Muscle layer of colon (tissue), 2 donors: ENCODE data around the gene NR1H4.
"Not testable (repeated sequence)": the region's sequence is repeated elsewhere in the genome, so short reads cannot be mapped to it uniquely, and the experiment has no call there.

Source experiments
- H3K27ac ChIP-seq: one replicate; pipeline ENCODE4 v1.7.0; 2013; ENCODE audit warnings: low read depth, mild to moderate bottlenecking, low read length, moderate library complexity
- H3K27me3 ChIP-seq, 2 donors: one replicate each; pipeline ENCODE4 v1.7.0; 2013; ENCODE audit warnings: low read length in 2 of 2, mild to moderate bottlenecking in 2 of 2; ENCODE audit not compliant: insufficient read depth in 2 of 2, control insufficient read depth in 1 of 2
- H3K36me3 ChIP-seq: one replicate; pipeline ENCODE4 v1.7.0; 2013; ENCODE audit warnings: mild to moderate bottlenecking, low read length; ENCODE audit not compliant: insufficient read depth
- H3K4me1 ChIP-seq: one replicate; pipeline ENCODE4 v1.7.0; 2013; ENCODE audit warnings: mild to moderate bottlenecking, low read length; ENCODE audit not compliant: insufficient read depth
- H3K4me3 ChIP-seq, 2 donors: one replicate each; pipeline ENCODE4 v1.7.0; 2013; ENCODE audit warnings: low read length in 2 of 2, low read depth in 1 of 2, mild to moderate bottlenecking in 1 of 2, moderate library complexity in 1 of 2
- H3K9ac ChIP-seq: one replicate; pipeline ENCODE4 v1.7.0; 2013; ENCODE audit warnings: low read length
- H3K9me3 ChIP-seq: one replicate; pipeline ENCODE4 v1.7.0; 2013; ENCODE audit warnings: mild to moderate bottlenecking, low read length
- donor health status: abdominal sarcoma.
- donor health status: Adenocarcinoma of cecum.

NR1H4 gene

GRCh38 chr12:100494026-100494425 is 20.4 kb downstream of the NR1H4 start:
- Histone ChIP-seq H3K9ac (no peak overlapping the region), H3K27me3 (no peaks in the 10 kb centered on the region), H3K36me3 (no peaks in the 10 kb centered on the region), H3K4me3 (no peak overlapping the region), H3K4me1 (peaks cover 13% of the 10 kb centered on the region), H3K9me3 (no peaks in the 10 kb centered on the region), H3K27ac (no peak overlapping the region)

DNA sequence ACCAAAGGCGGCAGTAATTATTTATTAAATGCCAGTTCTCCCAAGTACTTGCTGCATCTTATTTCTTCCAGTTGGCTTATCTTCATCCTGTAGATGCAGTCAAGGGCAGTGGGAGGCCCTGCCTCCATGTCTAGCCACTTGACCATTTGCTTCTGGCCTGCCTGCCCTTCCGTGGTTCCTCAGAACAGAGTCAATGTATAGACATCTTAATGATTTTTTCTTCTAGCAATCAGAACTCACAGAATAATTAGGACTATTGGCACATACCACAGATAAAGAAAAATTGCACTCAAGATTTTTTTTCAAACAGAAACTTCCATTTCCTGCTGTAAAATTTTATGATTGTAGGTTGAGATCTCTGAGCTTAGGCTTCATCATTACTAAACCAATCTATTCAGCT is 20.9 kb downstream of the NR1H4 start:
- Histone ChIP-seq H3K36me3 (no peaks in the 10 kb centered on the region), H3K27ac (no peak overlapping the region), H3K4me3 (no peak overlapping the region), H3K4me1 (peaks cover 8% of the 10 kb centered on the region), H3K9me3 (no peaks in the 10 kb centered on the region), H3K9ac (no peak overlapping the region), H3K27me3 (no peaks in the 10 kb centered on the region)

DNA sequence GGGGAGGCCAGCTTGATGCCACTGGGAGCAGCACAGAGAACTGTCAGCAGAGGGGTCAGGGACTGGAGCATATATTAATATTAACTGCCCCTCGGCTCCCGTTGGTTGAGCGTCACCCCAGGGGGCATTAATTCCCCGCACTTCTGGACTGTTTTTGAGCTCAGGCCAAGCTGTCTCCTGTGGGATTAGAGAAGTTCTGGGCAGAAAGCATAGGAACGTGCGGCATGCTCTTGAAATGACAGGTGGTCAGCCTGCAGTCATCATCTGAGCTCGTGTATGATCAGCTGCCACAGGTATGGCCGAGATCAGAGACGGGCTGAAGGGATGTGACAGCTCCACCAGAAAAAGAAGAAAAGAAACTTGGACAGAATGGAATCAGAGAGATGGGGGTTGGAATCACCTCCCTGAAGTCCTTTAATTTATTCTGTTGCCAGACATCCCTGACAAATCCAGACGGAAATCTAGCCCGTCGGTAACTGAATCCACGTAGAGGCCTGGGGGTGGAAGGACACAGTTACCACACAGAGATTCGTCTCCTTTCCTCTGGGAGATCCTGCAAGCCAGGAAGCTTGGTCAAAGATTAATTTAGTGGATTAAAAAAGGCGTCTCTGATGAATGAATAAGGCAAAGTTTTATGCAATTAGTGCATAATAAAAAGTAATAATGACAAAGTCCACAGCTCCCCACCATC is 23.6 kb downstream of the NR1H4 start:
- Histone ChIP-seq H3K9ac (no peak overlapping the region), H3K36me3 (no peaks in the 10 kb centered on the region), H3K9me3 (no peaks in the 10 kb centered on the region), H3K4me1 (no peaks in the 10 kb centered on the region), H3K27ac (no peak overlapping the region), H3K27me3 (no peaks in the 10 kb centered on the region), H3K4me3 (no peak overlapping the region)

DNA sequence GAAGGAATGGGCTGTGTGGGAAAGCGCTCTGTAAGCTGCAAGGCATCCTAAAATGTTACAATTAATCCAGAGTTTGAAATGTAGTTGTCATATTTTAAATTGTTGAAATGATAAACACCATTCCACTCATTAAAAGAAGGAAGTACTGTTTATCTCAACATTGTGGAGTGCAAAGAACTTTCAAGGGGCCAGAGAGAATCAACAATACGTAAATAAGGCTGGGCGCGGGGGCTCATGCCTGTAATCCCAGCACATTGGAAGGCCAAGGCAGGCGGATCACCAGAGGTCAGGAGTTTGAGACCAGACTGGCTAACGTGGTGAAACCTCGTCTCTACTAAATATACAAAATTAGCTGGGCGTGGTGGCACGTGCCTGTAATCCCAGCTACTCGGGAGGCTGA is 24.5 kb downstream of the NR1H4 start:
- H3K4me3 ChIP-seq, result no peak overlapping the region
- H3K27me3 ChIP-seq, result no peaks in the 10 kb centered on the region
- H3K9me3 ChIP-seq, result no peaks in the 10 kb centered on the region
- no peak overlapping the region for H3K9ac ChIP-seq
- H3K36me3 ChIP-seq, result no peaks in the 10 kb centered on the region
- H3K27ac ChIP-seq, result no peak overlapping the region
- no peaks in the 10 kb centered on the region for H3K4me1 ChIP-seq

- H3K27ac ChIP-seq, result no peak overlapping the region
- H3K36me3 ChIP-seq, result no peaks in the 10 kb centered on the region
- no peak overlapping the region for H3K9ac ChIP-seq
- H3K27me3 ChIP-seq, result no peaks in the 10 kb centered on the region
- H3K4me3 ChIP-seq, result no peak overlapping the region
- no peaks in the 10 kb centered on the region for H3K4me1 ChIP-seq
- no peaks in the 10 kb centered on the region for H3K9me3 ChIP-seq
These were observed 25.8 kb downstream of the NR1H4 start for GRCh38 chr12:100499416-100499815.

DNA sequence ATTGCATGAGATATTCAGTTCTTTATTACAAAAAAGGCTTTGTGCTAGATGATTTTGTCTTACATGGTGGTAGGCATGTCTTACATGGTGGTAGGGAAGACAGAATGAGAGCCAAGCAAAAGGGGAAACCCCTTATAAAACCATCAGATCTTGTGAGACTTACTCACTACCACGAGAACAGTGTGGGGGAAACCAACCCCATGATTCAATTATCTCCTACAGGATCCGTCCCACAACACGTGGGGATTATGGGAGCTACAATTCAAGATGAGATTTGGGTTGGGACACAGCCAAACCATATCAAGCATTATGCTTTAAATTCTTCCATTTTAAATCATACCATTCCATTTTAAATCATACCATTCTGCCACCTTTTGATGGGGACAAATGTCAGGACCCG is 29.1 kb downstream of the NR1H4 start:
- not testable (repeated sequence) for H3K27ac ChIP-seq, H3K27me3 ChIP-seq, H3K9me3 ChIP-seq, H3K4me3 ChIP-seq, H3K36me3 ChIP-seq, H3K9ac ChIP-seq, H3K4me1 ChIP-seq

DNA sequence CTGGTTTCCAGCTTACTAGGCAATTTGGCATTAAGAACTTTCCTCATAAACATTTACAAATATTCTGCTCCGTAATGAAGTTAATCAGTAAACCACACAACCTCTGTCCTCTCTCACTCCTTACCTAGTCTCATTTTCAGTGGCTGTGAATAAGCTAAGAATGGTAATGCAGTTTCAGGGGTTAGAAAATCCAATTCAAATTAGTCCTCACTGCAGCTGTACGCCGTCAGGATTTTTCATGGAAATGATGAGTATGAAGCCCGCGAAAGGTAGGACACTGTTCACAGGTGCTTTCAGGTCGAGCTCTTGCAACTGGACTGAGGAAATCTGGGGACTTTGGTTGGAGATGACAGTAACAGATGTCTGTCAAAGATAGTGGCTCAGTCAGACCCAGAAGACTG is 29.6 kb downstream of the NR1H4 start:
- H3K4me1 ChIP-seq, result no peaks in the 10 kb centered on the region
- no peak overlapping the region for H3K27ac ChIP-seq
- no peaks in the 10 kb centered on the region for H3K36me3 ChIP-seq
- no peaks in the 10 kb centered on the region for H3K9me3 ChIP-seq
- H3K9ac ChIP-seq, result no peak overlapping the region
- no peak overlapping the region for H3K4me3 ChIP-seq
- H3K27me3 ChIP-seq, result no peaks in the 10 kb centered on the region

GRCh38 chr12:100504804-100505203 is 31.1 kb downstream of the NR1H4 start:
- H3K4me3 ChIP-seq, result no peak overlapping the region
- H3K27ac ChIP-seq, result no peak overlapping the region
- no peaks in the 10 kb centered on the region for H3K9me3 ChIP-seq
- H3K36me3 ChIP-seq, result no peaks in the 10 kb centered on the region
- H3K4me1 ChIP-seq, result peaks cover 7% of the 10 kb centered on the region
- no peaks in the 10 kb centered on the region for H3K27me3 ChIP-seq
- no peak overlapping the region for H3K9ac ChIP-seq

GRCh38 chr12:100508751-100509150 is 35.1 kb downstream of the NR1H4 start:
- Histone ChIP-seq H3K27me3 (no peaks in the 10 kb centered on the region), H3K4me1 (peaks cover 7% of the 10 kb centered on the region), H3K9me3 (no peaks in the 10 kb centered on the region), H3K27ac (no peak overlapping the region), H3K9ac (no peak overlapping the region), H3K4me3 (no peak overlapping the region), H3K36me3 (no peaks in the 10 kb centered on the region)

- Histone ChIP-seq H3K4me3 (no peak overlapping the region), H3K4me1 (peaks cover 7% of the 10 kb centered on the region), H3K9me3 (no peaks in the 10 kb centered on the region), H3K9ac (no peak overlapping the region), H3K36me3 (no peaks in the 10 kb centered on the region), H3K27ac (no peak overlapping the region), H3K27me3 (no peaks in the 10 kb centered on the region)
These were observed 39.0 kb downstream of the NR1H4 start for GRCh38 chr12:100512692-100513091.

- H3K9ac ChIP-seq, result no peak overlapping the region
- H3K27me3 ChIP-seq, result no peaks in the 10 kb centered on the region
- no peak overlapping the region for H3K27ac ChIP-seq
- no peaks in the 10 kb centered on the region for H3K9me3 ChIP-seq
- no peaks in the 10 kb centered on the region for H3K4me1 ChIP-seq
- no peaks in the 10 kb centered on the region for H3K36me3 ChIP-seq
- H3K4me3 ChIP-seq, result no peak overlapping the region
These were observed 42.3 kb downstream of the NR1H4 start for GRCh38 chr12:100515968-100516367.

DNA sequence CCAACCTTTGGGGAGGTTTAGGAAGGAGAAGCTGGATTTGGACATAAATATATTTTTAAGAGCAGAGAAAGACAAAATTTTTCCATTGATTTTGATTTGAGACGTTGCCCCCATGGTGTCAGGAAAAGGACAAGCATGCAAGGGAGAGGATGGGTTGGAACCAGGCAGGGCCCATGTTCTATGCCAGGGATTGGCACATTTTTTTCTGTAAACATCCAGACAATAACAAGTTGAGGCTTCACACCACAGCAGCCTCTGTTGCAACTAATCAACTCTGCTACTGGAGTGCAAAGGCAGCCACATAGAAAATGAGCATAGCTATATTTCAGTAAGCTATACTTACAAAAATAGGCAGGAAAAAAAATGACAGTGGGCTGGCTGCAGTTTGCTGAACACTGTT is 44.7 kb downstream of the NR1H4 start:
- Histone ChIP-seq H3K27me3 (no peaks in the 10 kb centered on the region), H3K4me3 (no peak overlapping the region), H3K4me1 (no peaks in the 10 kb centered on the region), H3K36me3 (no peaks in the 10 kb centered on the region), H3K9ac (no peak overlapping the region), H3K9me3 (no peaks in the 10 kb centered on the region), H3K27ac (no peak overlapping the region)
